ENCODE measurements around the gene DCK.

DCK gene

DNA sequence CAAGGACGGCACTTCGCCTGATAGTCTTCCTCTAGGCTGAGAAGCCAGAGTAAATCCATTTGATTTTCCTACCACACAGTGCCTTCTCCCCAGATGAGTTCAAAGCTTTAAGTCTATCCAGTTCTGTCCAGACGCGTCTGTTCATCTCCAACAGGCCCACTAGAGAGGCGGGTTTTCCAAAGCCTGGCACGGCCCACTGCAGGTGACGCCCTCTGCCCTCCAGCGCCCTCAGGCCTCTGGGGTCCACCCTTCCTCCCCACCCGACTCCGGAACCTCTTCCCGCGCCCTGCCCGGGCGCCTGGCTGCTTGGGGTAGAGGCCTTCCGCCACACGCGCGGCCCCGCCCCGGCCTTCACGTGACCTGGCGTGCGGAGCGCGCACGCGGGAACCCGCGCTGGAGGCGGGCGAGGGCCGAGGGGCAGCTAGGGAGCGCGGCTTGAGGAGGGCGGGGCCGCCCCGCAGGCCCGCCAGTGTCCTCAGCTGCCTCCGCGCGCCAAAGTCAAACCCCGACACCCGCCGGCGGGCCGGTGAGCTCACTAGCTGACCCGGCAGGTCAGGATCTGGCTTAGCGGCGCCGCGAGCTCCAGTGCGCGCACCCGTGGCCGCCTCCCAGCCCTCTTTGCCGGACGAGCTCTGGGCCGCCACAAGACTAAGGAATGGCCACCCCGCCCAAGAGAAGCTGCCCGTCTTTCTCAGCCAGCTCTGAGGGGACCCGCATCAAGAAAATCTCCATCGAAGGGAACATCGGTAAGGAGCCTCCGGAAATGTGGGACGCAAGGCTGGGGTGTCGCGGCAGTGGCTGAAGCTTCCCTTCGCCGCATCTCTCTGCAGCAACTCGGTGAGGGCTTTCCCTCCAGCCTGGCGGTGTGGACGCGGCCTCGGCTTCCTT is at the start of gene DCK:
TSS of gene DCK (plus strand) at position 469 of the 888 bp plus-strand sequence. CDS start at position 656, 187 bp downstream.
- TF ChIP-seq, protein P1, sequence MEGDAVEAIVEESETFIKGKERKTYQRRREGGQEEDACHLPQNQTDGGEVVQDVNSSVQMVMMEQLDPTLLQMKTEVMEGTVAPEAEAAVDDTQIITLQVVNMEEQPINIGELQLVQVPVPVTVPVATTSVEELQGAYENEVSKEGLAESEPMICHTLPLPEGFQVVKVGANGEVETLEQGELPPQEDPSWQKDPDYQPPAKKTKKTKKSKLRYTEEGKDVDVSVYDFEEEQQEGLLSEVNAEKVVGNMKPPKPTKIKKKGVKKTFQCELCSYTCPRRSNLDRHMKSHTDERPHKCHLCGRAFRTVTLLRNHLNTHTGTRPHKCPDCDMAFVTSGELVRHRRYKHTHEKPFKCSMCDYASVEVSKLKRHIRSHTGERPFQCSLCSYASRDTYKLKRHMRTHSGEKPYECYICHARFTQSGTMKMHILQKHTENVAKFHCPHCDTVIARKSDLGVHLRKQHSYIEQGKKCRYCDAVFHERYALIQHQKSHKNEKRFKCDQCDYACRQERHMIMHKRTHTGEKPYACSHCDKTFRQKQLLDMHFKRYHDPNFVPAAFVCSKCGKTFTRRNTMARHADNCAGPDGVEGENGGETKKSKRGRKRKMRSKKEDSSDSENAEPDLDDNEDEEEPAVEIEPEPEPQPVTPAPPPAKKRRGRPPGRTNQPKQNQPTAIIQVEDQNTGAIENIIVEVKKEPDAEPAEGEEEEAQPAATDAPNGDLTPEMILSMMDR (IDR thresholded peaks at IDR 0.05; ENCODE audit: low read depth, low read length): no peak
- peak within 1 kb of the TSS; percentile 85 for H3K4me3 ChIP-seq (ENCODE audit: low read depth, low read length)

DNA sequence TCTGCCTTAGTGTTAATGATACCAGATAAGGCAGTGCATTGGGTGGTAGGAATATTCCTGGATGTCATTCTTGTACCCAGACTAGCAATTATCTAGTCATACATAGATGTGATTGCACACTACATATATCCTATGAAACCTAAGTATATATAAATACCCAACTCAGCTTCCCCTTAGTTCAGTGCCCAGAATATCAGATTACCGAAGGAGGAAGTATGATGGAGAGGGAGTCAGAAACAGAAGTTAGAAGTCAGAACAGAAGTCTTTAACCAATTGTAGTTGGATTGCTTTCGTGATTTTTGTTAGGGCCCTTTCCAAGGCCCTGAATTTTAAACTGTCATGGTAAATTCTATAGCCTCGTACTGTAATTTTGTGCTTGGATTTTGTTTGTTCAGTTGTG is 48.4 kb upstream of the DCK start:
- H3K4me3 ChIP-seq (ENCODE audit: low read depth, low read length): no peak overlapping the region
- TF ChIP-seq, protein P1 (IDR thresholded peaks at IDR 0.05; ENCODE audit: low read depth, low read length): no peak

DNA sequence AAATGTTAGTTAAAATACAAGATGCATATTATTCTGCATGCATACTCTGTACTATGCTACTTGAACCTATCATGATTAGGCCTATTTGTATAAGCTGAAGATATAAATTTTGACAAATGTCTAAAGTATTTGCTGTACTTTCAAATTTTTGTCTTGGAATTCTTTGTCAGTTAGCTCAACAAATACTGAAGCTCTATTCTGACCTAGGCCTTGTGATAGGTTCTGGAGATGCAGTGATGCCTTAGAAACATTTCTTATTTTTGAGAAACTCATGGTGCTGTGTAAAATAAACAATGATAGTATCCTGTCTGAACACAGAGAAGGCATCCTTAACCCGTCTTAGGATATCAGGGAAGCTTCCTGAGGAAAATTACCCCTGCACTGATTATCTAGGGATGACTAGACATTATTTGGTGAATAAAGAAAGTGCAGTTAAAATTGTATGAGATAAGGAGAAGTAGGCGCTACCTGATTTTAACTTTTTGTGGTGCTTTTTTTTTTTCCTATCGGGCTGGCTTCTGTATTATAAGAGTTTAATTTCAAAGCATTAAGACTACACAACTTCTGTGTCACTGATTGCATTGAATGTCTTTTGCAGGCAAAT is 47.9 kb upstream of the DCK start:
- TF ChIP-seq, protein P1 (IDR thresholded peaks at IDR 0.05; ENCODE audit: low read depth, low read length): no peak
- no peak overlapping the region for H3K4me3 ChIP-seq (ENCODE audit: low read depth, low read length)

DNA sequence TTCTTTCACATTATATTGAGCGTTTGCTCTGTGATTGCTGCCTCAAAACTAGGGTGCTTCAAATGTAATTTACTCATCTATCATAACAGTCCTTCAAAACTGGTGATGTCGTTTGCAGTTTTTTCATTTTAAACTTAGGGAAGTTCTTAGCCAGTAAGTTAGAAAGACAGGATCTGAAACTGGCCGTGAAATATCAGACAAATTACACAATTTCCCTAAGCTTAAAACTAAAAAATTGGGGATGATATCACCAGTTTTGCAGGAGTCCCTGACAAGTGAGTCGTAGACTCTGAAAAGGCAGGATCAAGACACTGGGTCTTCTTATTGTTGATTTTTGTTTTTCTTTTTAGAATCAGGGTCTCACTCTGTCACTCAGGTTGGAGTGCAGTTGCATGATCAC is 46.5 kb upstream of the DCK start:
- TF ChIP-seq, protein P1 (IDR thresholded peaks at IDR 0.05; ENCODE audit: low read depth, low read length): no peak
- H3K4me3 ChIP-seq (ENCODE audit: low read depth, low read length): no peak overlapping the region

DNA sequence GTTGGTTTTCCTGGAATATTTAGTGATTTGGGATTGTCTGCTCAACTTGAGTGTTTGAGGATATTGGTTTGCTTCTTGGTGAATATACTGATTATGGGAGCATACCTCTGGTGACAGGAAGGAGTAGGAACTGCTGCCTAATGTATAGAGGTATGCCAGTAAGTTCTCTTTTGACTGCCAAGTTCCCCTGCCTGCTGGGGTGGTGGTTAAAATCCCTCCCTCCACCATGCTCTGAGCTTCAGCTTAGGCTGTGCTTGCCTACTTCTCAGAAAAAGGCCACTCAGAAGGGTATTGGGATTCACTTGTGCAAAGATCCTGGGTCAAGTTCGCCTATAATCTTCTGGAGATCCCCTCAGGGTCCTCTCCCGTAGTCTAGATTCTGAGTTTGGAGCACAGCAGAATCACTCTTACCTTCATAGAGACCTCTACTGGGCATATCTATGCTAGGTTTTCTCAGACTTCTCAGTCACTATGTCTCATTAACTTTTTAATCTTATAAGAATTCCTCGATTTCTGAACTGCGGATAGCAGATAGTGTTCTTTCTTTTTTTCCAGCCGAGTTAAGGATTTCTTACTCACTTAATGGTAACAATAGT is 44.7 kb upstream of the DCK start:
- H3K4me3 ChIP-seq (ENCODE audit: low read depth, low read length): no peak overlapping the region
- TF ChIP-seq, protein P1 (IDR thresholded peaks at IDR 0.05; ENCODE audit: low read depth, low read length): no peak

DNA sequence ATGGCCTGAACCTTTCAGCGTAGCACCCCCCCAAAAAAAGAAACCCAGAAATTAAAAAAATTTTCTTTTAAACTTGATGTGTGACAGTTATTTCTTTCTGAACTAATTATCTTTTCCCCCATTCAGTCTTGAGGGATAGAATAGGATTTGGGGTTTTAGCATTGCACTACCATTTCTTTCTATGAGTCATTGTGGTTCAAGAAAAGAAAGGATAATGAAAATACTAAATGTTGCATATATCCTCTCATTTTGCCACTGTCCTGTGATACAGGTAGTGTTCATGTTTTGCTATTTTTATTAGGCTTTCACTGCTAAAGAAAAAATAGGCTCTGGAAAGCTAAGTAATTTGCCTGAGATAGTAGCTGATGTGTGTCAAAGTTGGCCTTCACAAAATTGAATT is 39.4 kb upstream of the DCK start:
- TF ChIP-seq, protein P1 (IDR thresholded peaks at IDR 0.05; ENCODE audit: low read depth, low read length): no peak
- H3K4me3 ChIP-seq (ENCODE audit: low read depth, low read length): no peak overlapping the region
